ENCODE results near the gene RBBP4. TPM values are rescaled to one million over a fixed set of nuclear protein-coding genes. Genes with fewer than 3 reads are reported as not detected.
"Not testable (repeated sequence)": the region's sequence is repeated elsewhere in the genome, so short reads cannot be mapped to it uniquely, and the experiment has no call there.

The RBBP4 gene
- total RNA-seq, 1 donor = 106 TPM

DNA sequence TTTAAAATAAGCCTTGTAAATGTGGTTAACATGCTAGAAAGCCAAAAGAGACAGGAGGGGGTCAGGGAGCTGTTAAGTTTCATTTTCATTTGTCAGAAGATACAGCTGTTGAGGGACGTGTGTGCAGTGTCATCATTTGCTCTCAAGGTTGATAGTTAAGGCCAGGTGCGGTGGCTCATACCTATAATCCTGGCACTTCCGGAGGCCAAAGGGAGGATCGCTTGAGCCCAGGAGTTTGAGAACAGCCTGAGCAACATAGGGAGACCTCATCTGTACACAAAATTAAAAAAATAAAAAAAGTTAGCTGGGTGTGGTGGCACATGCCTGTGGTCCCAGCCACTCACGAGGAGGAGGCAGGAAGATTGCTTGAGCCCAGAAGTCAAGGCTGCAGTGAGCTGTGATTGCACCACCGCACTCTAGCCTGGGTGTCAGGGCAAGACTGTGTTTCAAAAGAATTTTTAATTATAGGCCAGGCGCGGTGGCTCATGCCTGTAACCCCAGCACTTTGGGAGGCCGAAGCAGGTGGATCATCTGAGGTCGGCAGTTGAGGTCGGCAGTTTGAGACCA lies 23.3 kb upstream of the RBBP4 start:
- Histone ChIP-seq H3K27me3 (ENCODE audit: insufficient read depth, low read length) (no peaks in the 10 kb centered on the region), H3K4me3 (ENCODE audit: low read length) (no peak overlapping the region), H3K9me3 (ENCODE audit: low read depth, low read length) (no peaks in the 10 kb centered on the region), H3K4me1 (ENCODE audit: insufficient read depth, low read length) (peaks cover 13% of the 10 kb centered on the region)

GRCh38 chr1:32630173-32630572 lies 20.8 kb upstream of the RBBP4 start:
- H3K27me3 ChIP-seq (ENCODE audit: insufficient read depth, low read length); H3K4me1 ChIP-seq (ENCODE audit: insufficient read depth, low read length); H3K4me3 ChIP-seq (ENCODE audit: low read length); H3K9me3 ChIP-seq (ENCODE audit: low read depth, low read length): not testable (repeated sequence)

DNA sequence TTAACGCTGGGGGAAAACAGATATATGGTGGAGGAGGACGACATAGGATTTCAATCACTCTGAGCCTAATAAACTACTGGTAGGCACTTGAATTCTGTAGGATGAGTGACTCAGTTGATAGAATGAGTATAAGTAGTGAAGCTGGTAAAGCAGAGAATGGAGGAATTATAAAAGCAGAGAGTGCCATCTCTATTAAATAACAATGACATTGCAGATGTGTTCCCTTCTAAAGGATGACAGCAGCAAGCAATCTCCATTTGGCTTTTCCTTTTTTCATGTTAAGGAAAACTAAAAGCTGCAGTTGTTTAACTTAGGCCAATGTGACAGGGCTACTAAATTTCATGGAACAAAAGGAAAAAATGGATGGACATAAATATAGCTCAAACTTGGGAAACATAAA lies 18.2 kb upstream of the RBBP4 start:
- Histone ChIP-seq H3K27me3 (ENCODE audit: insufficient read depth, low read length) (no peaks in the 10 kb centered on the region), H3K4me1 (ENCODE audit: insufficient read depth, low read length) (peaks cover 6% of the 10 kb centered on the region), H3K4me3 (ENCODE audit: low read length) (no peak overlapping the region), H3K9me3 (ENCODE audit: low read depth, low read length) (no peaks in the 10 kb centered on the region)

DNA sequence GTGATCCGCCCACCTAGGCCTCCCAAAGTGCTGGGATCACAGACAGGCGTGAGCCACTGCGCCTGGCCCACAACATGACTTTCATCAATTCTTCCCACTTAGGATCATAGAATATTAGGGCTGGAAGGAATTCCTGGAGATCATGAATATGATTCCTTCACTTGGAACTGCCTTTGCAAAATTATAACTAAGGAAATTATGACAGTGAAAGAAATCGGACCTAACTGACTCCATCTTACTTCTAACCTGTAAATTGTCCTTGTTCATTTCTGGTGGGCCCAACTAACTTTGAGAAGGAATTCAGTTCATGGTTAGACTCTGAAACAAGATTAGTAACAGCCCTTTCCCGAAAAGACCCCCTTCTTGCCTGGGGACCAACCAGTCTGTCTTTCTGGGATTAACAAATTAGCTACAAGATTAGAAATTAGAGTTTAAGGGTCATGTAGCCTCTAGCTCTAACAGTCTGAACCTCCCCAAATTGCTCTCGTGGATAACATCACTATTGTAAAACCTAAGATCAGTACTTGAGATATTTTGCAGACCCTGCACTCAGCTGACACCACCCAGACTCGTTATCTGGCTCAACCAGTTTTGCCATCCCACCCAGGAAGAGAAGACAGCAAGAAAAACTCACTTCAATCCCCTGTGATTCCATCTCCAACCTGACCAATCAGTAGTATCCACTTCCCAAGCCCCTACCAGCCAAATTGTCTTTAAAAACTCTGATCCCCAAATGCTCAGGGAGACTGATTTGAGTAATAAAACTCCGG lies 15.3 kb upstream of the RBBP4 start:
- H3K4me3 ChIP-seq (ENCODE audit: low read length) = no peak overlapping the region
- no peaks in the 10 kb centered on the region for H3K9me3 ChIP-seq (ENCODE audit: low read depth, low read length)
- no peaks in the 10 kb centered on the region for H3K27me3 ChIP-seq (ENCODE audit: insufficient read depth, low read length)
- H3K4me1 ChIP-seq (ENCODE audit: insufficient read depth, low read length) = peaks cover 5% of the 10 kb centered on the region

- H3K4me1 ChIP-seq (ENCODE audit: insufficient read depth, low read length) = peaks cover 5% of the 10 kb centered on the region
- H3K27me3 ChIP-seq (ENCODE audit: insufficient read depth, low read length) = no peaks in the 10 kb centered on the region
- H3K9me3 ChIP-seq (ENCODE audit: low read depth, low read length) = no peaks in the 10 kb centered on the region
- H3K4me3 ChIP-seq (ENCODE audit: low read length) = no peak overlapping the region
These were observed 13.9 kb upstream of the RBBP4 start for GRCh38 chr1:32636914-32637645.

DNA sequence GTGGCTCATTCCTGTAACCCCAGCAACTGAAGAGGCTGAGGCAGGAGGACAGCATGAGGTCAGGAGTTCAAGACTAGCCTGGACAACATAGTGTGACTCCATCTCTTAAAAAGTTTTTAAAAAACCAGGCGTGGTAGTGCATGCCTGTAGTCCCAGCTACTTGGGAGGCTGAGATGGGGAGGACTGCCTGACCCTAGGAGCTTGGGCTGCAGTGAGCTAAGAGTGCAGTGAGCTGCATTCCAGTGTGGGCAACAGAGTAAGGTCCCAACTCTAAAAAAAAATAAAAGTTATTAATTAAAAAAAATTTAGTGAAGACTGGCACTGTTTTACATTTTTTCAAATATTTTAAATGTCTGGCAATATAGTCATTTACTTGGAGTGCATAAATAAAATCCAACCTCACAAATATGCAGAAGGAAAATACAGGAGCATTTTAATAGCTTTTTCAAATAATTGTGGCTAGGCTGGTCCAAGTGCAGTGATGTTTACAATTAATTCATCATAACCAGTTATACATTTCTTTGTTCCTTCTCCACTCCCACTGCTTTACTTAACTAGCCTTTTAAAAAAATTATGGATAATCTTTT lies 11.4 kb upstream of the RBBP4 start:
- Histone ChIP-seq H3K4me1 (ENCODE audit: insufficient read depth, low read length) (peaks cover 5% of the 10 kb centered on the region), H3K27me3 (ENCODE audit: insufficient read depth, low read length) (no peaks in the 10 kb centered on the region), H3K9me3 (ENCODE audit: low read depth, low read length) (no peaks in the 10 kb centered on the region), H3K4me3 (ENCODE audit: low read length) (no peak overlapping the region)

DNA sequence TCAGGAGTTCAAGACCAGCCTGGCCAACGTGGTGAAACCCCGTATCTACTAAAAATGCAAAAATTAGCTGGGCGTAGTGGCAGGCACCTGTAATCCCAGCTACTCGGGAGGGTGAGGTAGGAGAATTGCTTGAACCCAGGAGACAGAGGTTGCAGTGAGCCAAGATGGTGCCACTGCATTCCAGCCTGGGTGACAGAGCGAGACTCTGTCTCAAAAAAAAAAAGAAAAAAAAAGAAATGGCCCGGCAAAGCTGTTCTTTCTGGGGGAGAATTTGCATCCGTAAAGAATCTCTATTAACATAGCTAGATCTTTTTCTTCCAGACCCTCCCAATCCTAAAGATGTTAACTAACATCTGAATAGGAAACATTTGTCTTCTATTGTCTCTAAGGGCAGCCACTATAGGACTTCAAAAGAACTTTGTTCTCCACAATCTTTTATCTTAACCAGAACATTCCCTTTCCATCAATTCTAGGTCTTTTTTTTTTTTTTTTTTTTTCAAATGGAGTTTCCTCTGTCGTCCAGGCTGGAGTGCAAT lies 8.6 kb upstream of the RBBP4 start:
- H3K9me3 ChIP-seq (ENCODE audit: low read depth, low read length); H3K27me3 ChIP-seq (ENCODE audit: insufficient read depth, low read length); H3K4me3 ChIP-seq (ENCODE audit: low read length); H3K4me1 ChIP-seq (ENCODE audit: insufficient read depth, low read length): not testable (repeated sequence)

GRCh38 chr1:32644426-32644825 lies 6.6 kb upstream of the RBBP4 start:
- Histone ChIP-seq H3K4me1 (ENCODE audit: insufficient read depth, low read length) (peaks cover 16% of the 10 kb centered on the region), H3K4me3 (ENCODE audit: low read length) (no peak overlapping the region), H3K27me3 (ENCODE audit: insufficient read depth, low read length) (no peaks in the 10 kb centered on the region), H3K9me3 (ENCODE audit: low read depth, low read length) (no peaks in the 10 kb centered on the region)

DNA sequence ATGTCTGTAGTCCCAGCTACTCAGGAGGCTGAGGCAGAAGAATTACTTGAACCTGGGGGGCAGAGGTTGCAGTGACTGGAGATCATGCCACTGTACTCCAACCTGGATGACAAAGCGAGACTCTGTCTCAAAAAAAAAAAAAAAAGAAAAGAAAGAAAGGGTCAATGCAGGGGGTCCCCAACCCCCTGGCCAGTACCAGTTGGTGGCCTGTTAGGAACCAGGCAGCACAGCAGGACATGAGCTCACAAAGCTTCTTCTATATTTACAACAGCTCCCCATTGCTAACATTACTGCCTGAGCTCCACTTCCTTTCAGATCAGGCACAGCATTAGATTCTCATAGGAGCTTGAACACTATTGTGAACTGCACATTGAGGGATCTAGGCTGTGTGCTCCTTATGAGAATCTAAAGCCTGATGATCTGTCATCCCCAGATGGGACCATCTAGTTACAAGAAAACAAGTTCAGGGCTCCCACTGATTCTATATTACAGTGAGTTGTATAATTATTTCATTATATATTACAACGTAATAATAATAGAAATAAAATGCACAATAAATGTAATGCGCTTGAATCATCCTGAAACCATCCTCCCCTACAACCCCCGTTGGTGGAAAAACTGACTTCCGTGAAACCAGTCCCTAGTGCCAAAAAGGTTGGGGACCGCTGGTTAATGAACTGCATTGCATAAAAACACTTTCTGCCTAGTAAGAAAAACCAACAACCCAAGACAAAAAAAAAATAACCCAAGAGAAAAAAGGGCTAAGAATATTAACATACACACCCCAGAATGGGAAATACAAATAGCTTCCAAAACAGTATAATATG lies 3.5 kb upstream of the RBBP4 start:
- H3K9me3 ChIP-seq (ENCODE audit: low read depth, low read length) = no peaks in the 10 kb centered on the region
- peaks cover 31% of the 10 kb centered on the region for H3K4me1 ChIP-seq (ENCODE audit: insufficient read depth, low read length)
- no peaks in the 10 kb centered on the region for H3K27me3 ChIP-seq (ENCODE audit: insufficient read depth, low read length)
- H3K4me3 ChIP-seq (ENCODE audit: low read length) = no peak overlapping the region

DNA sequence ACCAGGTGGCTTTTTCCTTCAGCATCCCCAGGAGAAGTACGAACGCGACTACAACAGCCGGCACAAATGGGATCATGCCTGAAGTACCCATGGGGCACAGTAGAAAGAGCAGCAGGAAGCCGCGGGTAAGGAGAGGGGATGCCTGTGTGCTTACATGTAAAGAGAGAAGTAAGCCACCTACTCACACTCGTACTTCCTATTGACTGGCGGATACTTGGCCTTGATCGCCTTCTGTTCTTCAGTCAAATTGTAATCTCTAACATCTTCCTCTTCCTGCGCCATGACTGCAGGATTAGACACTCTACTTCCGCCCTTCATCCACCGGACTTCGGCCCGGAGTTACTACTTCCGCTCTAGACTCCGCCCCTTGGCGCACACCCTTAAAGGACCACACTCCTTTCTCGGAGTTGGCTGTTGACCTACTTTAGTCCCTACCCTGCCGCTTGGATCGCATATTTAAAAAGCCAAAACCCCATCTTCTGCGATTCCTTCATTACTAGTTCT lies 708 bp upstream of the RBBP4 start, which contains the start of gene ZBTB8OS:
ZBTB8OS (minus strand) TSS at position 303 of the 504 bp plus-strand sequence; CDS start at position 282, 21 bp downstream.
- no peaks in the 10 kb centered on the region for H3K27me3 ChIP-seq (ENCODE audit: insufficient read depth, low read length)
- H3K4me3 ChIP-seq (ENCODE audit: low read length) = peak within 1 kb of the TSS; percentile 71
- peaks cover 45% of the 10 kb centered on the region for H3K4me1 ChIP-seq (ENCODE audit: insufficient read depth, low read length)
- no peaks in the 10 kb centered on the region for H3K9me3 ChIP-seq (ENCODE audit: low read depth, low read length)

DNA sequence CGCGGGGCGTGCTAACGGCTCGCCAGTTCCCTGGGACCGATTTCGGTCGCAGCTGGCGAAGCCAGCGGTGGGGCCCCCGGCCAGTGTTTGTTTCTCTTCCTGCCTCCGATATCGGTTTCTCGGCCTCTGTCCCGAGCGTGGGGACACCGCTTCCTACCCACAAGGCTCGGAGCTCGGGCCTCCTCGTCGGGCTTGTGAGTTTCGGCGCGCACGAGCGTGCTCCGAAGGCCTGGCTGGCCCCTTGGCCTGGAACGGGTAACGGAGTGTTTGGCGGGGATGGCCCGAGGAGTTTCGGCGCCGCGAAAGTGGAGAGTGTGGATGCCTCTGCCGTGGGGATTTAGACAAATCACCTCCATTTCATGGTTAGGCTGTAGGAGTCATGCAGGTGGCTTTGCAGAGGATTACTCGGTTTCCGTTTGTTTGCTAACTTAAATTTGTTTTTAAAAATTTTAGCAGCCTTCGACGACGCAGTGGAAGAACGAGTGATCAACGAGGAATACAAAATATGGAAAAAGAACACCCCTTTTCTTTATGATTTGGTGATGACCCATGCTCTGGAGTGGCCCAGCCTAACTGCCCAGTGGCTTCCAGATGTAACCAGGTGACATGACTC lies 559 bp downstream of the RBBP4 start:
- Histone ChIP-seq H3K9me3 (ENCODE audit: low read depth, low read length) (no peaks in the 10 kb centered on the region), H3K4me3 (ENCODE audit: low read length) (peak overlapping the region; percentile 71), H3K4me1 (ENCODE audit: insufficient read depth, low read length) (peaks cover 44% of the 10 kb centered on the region), H3K27me3 (ENCODE audit: insufficient read depth, low read length) (no peaks in the 10 kb centered on the region)

DNA sequence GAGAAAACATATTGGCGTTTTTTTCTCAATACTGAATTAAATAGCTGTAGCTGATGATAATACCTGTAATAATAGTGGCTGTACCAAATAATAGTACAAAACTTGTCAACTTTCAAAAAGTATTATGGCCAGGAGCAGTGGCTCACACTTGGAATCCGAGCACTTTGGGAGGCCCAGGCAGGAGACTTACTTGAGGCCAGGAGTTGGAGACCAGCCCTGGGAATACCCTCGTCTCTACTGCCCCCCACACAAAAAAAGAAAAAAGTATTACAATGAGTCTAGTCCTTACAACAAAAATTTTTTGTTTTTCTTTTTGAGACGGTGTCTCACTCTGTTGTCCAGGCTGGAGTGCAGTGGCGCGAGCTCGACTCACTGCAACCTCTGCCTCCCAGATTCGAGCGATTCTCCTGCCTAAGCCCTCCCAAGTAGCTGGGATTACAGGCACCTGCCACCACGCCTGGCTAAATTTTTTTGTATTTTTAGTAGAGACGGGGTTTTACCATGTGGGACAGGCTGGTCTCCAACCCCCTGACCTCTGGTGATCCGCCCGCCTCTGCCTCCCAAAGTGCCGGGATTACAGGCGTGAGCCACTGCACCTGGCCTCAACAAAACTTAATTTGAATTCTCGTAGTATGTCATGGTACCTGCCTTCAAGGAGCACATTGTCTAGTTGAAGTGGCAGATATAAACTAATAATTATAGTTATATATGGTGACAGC lies 1.4 kb downstream of the RBBP4 start:
- Histone ChIP-seq H3K27me3 (ENCODE audit: insufficient read depth, low read length) (no peaks in the 10 kb centered on the region), H3K9me3 (ENCODE audit: low read depth, low read length) (no peaks in the 10 kb centered on the region), H3K4me1 (ENCODE audit: insufficient read depth, low read length) (peaks cover 44% of the 10 kb centered on the region), H3K4me3 (ENCODE audit: low read length) (no peak overlapping the region)

- Histone ChIP-seq H3K27me3 (ENCODE audit: insufficient read depth, low read length) (no peaks in the 10 kb centered on the region), H3K9me3 (ENCODE audit: low read depth, low read length) (no peaks in the 10 kb centered on the region), H3K4me1 (ENCODE audit: insufficient read depth, low read length) (peaks cover 4% of the 10 kb centered on the region), H3K4me3 (ENCODE audit: low read length) (no peak overlapping the region)
These were observed 8.6 kb downstream of the RBBP4 start for GRCh38 chr1:32659581-32659980.

Data from mononuclear cell (primary cell).